OCI-LY3 (cell line): ENCODE results near the gene PIH1D1.

Experiments
- EZH2phosphoT487 ChIP-seq: fragments of 200-600 bp; shearing (Covaris generic); IDR thresholded peaks from 2 replicates; pipeline ENCODE4 v1.6.1; 2018; ENCODE audit warnings: antibody characterized with exemption, mixed run types, low read depth
- TF ChIP-seq, protein P1 (sequence below): fragments of 200-600, 300-600 bp; sonication (generic); IDR thresholded peaks from 2 replicates; pipeline ENCODE4 v1.5.1; 2014; ENCODE audit warnings: antibody characterized with exemption, low read length, low read depth

GRCh38 chr19:49443366-49444099 lies 8.1 kb downstream of the PIH1D1 start:
- TF ChIP-seq, protein P1, sequence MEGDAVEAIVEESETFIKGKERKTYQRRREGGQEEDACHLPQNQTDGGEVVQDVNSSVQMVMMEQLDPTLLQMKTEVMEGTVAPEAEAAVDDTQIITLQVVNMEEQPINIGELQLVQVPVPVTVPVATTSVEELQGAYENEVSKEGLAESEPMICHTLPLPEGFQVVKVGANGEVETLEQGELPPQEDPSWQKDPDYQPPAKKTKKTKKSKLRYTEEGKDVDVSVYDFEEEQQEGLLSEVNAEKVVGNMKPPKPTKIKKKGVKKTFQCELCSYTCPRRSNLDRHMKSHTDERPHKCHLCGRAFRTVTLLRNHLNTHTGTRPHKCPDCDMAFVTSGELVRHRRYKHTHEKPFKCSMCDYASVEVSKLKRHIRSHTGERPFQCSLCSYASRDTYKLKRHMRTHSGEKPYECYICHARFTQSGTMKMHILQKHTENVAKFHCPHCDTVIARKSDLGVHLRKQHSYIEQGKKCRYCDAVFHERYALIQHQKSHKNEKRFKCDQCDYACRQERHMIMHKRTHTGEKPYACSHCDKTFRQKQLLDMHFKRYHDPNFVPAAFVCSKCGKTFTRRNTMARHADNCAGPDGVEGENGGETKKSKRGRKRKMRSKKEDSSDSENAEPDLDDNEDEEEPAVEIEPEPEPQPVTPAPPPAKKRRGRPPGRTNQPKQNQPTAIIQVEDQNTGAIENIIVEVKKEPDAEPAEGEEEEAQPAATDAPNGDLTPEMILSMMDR = peak; percentile 89
- TF ChIP-seq EZH2phosphoT487 = no peak
